Neural cell (in vitro differentiated cells): Measurements from ENCODE around the gene FGF1. TPM values are rescaled to one million over a fixed set of nuclear protein-coding genes. Genes with fewer than 3 reads are reported as not detected.

Experiments used
- H2AFZ ChIP-seq: fragments of 200-600, 300-800 bp; sonication (generic), shearing (Covaris generic); 2 replicates; pipeline ENCODE4 v1.6.0; 2014; ENCODE audit warnings: low read depth, mild to moderate bottlenecking, antibody characterized with exemption, low read length, moderate library complexity
- H3F3A ChIP-seq: fragments of 200-600 bp; shearing (Covaris generic); 2 replicates; pipeline ENCODE4 v1.6.1; 2016; ENCODE audit warnings: mild to moderate bottlenecking, moderate library complexity, mixed read lengths, antibody characterized with exemption, low read length; ENCODE audit not compliant: insufficient read depth, poor library complexity, severe bottlenecking
- H3K27ac ChIP-seq: fragments of 200-600, 300-800 bp; sonication (generic), shearing (Covaris generic); 2 replicates; pipeline ENCODE4 v1.5.1; 2014; ENCODE audit warnings: mild to moderate bottlenecking, low read length, moderate library complexity
- H3K27me3 ChIP-seq: fragments of 300-800, 200-600 bp; sonication (generic), shearing (Covaris generic); 2 replicates; pipeline ENCODE4 v1.6.0; 2014; ENCODE audit warnings: mild to moderate bottlenecking, low read depth, low read length, moderate library complexity; ENCODE audit not compliant: insufficient read depth
- H3K36me3 ChIP-seq: fragments of 300-800, 200-600 bp; sonication (generic), shearing (Covaris generic); 2 replicates; pipeline ENCODE4 v1.5.1; 2014; ENCODE audit warnings: mild to moderate bottlenecking, antibody characterized with exemption, low read length, moderate library complexity; ENCODE audit not compliant: insufficient read depth
- H3K4me2 ChIP-seq: fragments of 300-800, 200-600 bp; sonication (generic), shearing (Covaris generic); 2 replicates; pipeline ENCODE4 v1.6.0; 2014; ENCODE audit warnings: mild to moderate bottlenecking, low read length
- H3K4me3 ChIP-seq: fragments of 300-800, 200-600 bp; sonication (generic), shearing (Covaris generic); 2 replicates; pipeline ENCODE4 v1.5.1; 2014; ENCODE audit warnings: mild to moderate bottlenecking, low read length, moderate library complexity
- H3K79me2 ChIP-seq: fragments of 200-600 bp; shearing (Covaris generic); replicated peaks from 2 replicates; pipeline ENCODE4 v1.6.0; 2014; ENCODE audit warnings: mild to moderate bottlenecking, low read length, moderate library complexity; ENCODE audit not compliant: insufficient read depth
- H3K9ac ChIP-seq: fragments of 300-800, 200-600 bp; sonication (generic), shearing (Covaris generic); 2 replicates; pipeline ENCODE4 v1.6.1; 2016; ENCODE audit warnings: mild to moderate bottlenecking, low read length, mixed read lengths
- H3K9me2 ChIP-seq: fragments of 200-600 bp; shearing (Covaris generic); 2 replicates; pipeline ENCODE4 v1.6.1; 2016; ENCODE audit warnings: mild to moderate bottlenecking, low read length, mixed read lengths; ENCODE audit not compliant: insufficient read depth
- H3K9me3 ChIP-seq: fragments of 200-600, 300-800 bp; sonication (generic), shearing (Covaris generic); 2 replicates; pipeline ENCODE4 v1.6.1; 2016; ENCODE audit warnings: mild to moderate bottlenecking, mixed run types, low read length, moderate library complexity, mixed read lengths
- H4K20me1 ChIP-seq: fragments of 200-600 bp; shearing (Covaris generic); 2 replicates; pipeline ENCODE4 v1.6.1; 2016; ENCODE audit warnings: mild to moderate bottlenecking, mixed run types; ENCODE audit not compliant: insufficient read depth
- EP300 ChIP-seq: fragments of 450-650 bp; conservative IDR thresholded peaks from 2 replicates; pipeline ENCODE4 v1.6.1; 2014; ENCODE audit warnings: antibody characterized with exemption, mild to moderate bottlenecking, moderate library complexity; ENCODE audit not compliant: poor library complexity, severe bottlenecking
- EZH2 ChIP-seq: fragments of 200-600, 300-800 bp; shearing (Covaris generic), sonication (generic); IDR thresholded peaks from 2 replicates; pipeline ENCODE4 v1.6.1; 2014; ENCODE audit warnings: antibody characterized with exemption, low read length, borderline replicate concordance, mild to moderate bottlenecking; ENCODE audit not compliant: insufficient read depth, poor library complexity, severe bottlenecking
- MXI1 ChIP-seq: fragments of 450-650 bp; conservative IDR thresholded peaks from 2 replicates; pipeline ENCODE4 v1.6.1; 2014; ENCODE audit warnings: antibody characterized with exemption, mild to moderate bottlenecking; ENCODE audit not compliant: poor library complexity, severe bottlenecking
- POLR2AphosphoS5 ChIP-seq: IDR thresholded peaks from 2 replicates; pipeline ENCODE4 v1.6.1; 2012
- RAD21 ChIP-seq: fragments of 450-650 bp; conservative IDR thresholded peaks from 2 replicates; pipeline ENCODE4 v1.6.1; 2014; ENCODE audit warnings: antibody characterized with exemption, mild to moderate bottlenecking, moderate library complexity
- REST ChIP-seq: IDR thresholded peaks from 2 replicates; pipeline ENCODE4 v1.6.1; 2012; ENCODE audit warnings: borderline replicate concordance
- SMC3 ChIP-seq: fragments of 450-650 bp; conservative IDR thresholded peaks from 2 replicates; pipeline ENCODE4 v1.6.1; 2014; ENCODE audit warnings: antibody characterized with exemption, mild to moderate bottlenecking, moderate library complexity; ENCODE audit not compliant: poor library complexity
- TAF1 ChIP-seq: IDR thresholded peaks from 2 replicates; pipeline ENCODE4 v1.6.1; 2012; ENCODE audit warnings: low read depth
- polyA minus RNA-seq: library from RNA; depleted of rRNA, polyadenylated mRNA; stranded (reverse); fragments of >200 nt; gene quantifications from 2 replicates; pipeline ENCODE4 v1.2.3, GENCODE V29; 2014
- polyA plus RNA-seq: library from polyadenylated mRNA; depleted of rRNA; stranded (reverse); fragments of >200 nt; gene quantifications from 2 replicates; pipeline ENCODE4 v1.2.3, GENCODE V29; 2014
- TF ChIP-seq, protein P1 (sequence below): fragments of 450-650 bp; IDR thresholded peaks from 2 replicates; pipeline ENCODE4 v1.5.1; 2014; ENCODE audit warnings: antibody characterized with exemption, mild to moderate bottlenecking, moderate library complexity; ENCODE audit not compliant: poor library complexity, severe bottlenecking

FGF1 gene
- not detected in 2 replicates for polyA plus RNA-seq
- polyA minus RNA-seq = not detected in 2 replicates

DNA sequence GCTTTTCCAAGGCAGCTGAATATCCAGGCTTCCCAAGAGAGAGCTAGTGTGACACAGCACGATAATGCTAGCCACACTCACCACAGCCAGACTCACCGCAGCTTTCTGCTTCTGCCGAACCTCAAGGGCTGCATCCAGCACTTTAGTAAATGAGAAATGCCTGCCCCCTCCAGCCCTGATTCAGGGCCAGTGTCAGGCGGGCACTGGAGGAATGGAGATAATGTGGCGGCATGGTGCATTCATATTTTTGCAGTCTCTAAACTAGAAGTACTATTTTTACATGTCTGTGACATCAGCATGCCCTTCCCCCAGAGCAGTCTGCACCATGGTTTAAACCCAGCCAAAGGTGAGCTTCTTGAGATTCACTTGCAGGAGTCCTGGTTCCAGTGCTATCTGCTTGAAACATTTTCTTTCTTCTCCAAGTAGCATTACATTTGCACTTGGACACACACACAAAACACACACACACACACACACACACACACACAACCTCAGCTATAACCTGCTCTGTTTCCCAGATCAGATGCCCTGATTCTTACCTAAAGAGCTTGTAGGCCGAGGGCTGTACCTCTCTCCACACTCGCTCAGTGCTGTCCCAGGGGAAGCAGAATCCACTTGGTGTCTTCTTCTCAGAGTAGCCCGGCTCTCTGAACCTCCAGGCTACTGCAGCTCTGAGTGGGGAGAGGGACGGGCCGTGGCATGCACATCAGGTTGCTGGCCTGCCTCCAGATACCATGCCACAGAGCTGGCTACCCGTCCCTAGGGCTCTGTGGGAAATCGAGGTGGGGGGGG lies at the start of gene FGF1:
FGF1 (minus strand) TSS at position 673 of the 792 bp plus-strand sequence. CDS start 71,963 bp downstream, outside the sequence.
- Histone ChIP-seq H3K9ac (no peak within 1 kb of the TSS), H3K27ac (no peak within 1 kb of the TSS), H3K4me2 (no peak within 1 kb of the TSS)

DNA sequence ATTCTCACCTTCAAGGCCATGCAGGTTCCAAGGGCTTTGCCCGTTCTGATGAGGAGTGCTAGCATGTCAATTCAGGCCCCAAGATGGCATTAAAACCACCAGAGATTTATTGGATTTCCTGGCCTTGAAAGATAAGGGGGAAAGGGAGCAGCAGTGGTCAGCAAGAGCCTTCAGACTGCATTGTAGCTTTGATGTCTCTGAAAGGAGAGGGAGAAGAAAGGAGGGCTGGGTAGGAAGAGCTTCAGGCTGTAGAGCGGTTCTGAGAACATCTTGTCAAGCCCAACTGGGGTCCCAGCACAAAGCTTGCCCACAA lies 41.8 kb upstream of the FGF1 start:
- Histone ChIP-seq H3F3A (no peaks in the 10 kb centered on the region), H3K9me3 (no peaks in the 10 kb centered on the region), H3K4me2 (no peak overlapping the region), H3K9ac (no peak overlapping the region), H3K79me2 (no peaks in the 10 kb centered on the region), H3K9me2 (no peaks in the 10 kb centered on the region), H2AFZ (no peak overlapping the region), H3K4me3 (no peak overlapping the region), H4K20me1 (no peaks in the 10 kb centered on the region), H3K27me3 (no peaks in the 10 kb centered on the region), H3K27ac (no peak overlapping the region), H3K36me3 (no peaks in the 10 kb centered on the region)
- TF ChIP-seq MXI1 (no peak), EZH2 (no peak), TAF1 (no peak), EP300 (no peak)

More for the DNA sequence above, at the start of gene FGF1:
- H3K79me2 ChIP-seq = no peaks in the 10 kb centered on the region
- no peaks in the 10 kb centered on the region for H4K20me1 ChIP-seq
- no peak within 1 kb of the TSS for H3K4me3 ChIP-seq
- no peaks in the 10 kb centered on the region for H3K9me3 ChIP-seq
- no peaks in the 10 kb centered on the region for H3K27me3 ChIP-seq
- no peak within 1 kb of the TSS for H2AFZ ChIP-seq
- H3K36me3 ChIP-seq = no peaks in the 10 kb centered on the region
- TF ChIP-seq MXI1 = no peak
- TF ChIP-seq REST = no peak
- no peak for TF ChIP-seq RAD21
- TF ChIP-seq TAF1 = no peak
- TF ChIP-seq, protein P1, sequence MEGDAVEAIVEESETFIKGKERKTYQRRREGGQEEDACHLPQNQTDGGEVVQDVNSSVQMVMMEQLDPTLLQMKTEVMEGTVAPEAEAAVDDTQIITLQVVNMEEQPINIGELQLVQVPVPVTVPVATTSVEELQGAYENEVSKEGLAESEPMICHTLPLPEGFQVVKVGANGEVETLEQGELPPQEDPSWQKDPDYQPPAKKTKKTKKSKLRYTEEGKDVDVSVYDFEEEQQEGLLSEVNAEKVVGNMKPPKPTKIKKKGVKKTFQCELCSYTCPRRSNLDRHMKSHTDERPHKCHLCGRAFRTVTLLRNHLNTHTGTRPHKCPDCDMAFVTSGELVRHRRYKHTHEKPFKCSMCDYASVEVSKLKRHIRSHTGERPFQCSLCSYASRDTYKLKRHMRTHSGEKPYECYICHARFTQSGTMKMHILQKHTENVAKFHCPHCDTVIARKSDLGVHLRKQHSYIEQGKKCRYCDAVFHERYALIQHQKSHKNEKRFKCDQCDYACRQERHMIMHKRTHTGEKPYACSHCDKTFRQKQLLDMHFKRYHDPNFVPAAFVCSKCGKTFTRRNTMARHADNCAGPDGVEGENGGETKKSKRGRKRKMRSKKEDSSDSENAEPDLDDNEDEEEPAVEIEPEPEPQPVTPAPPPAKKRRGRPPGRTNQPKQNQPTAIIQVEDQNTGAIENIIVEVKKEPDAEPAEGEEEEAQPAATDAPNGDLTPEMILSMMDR = no peak
- no peak for TF ChIP-seq EP300
- TF ChIP-seq POLR2AphosphoS5 = no peak
- no peak for TF ChIP-seq EZH2
- TF ChIP-seq SMC3 = no peak
- H3K9me2 ChIP-seq = no peaks in the 10 kb centered on the region
- H3F3A ChIP-seq = no peaks in the 10 kb centered on the region
